ENCODE data around the gene OR6K6. TPM values are rescaled to one million over a fixed set of nuclear protein-coding genes. Genes with fewer than 3 reads are reported as not detected.

OR6K6 gene
- total RNA-seq, 1 donor from 2014 or later: not detected

DNA sequence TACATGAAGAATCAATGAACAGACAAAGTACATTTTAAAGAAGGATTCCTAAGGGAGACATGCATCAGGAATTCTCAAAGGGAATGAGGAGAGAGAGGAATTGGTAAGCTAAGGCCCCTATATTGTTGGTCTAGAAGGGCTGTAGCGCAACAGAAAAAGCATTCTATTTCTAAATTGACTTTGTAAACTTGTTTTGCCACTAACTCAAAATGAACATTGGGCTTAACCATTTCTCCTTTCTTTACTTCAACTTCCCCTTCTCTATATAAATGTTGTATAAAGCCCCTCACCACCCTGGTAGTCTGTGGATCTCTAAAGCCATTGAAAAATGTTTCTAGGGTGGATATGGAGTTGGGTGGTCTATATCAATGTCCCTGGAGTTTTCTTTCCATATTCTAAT lies 46.9 kb downstream of the OR6K6 start:
- DNase-seq: no peak

GRCh38 chr1:158803678-158804077 lies 49.2 kb downstream of the OR6K6 start:
- no peak for DNase-seq

Small RNAs within 50 kb of the gene (small RNA-seq; reads per million reads assigned to genes)
- gene OR2AQ1P (ENCODE audit: low replicate concordance): not detected

Other genes starting within 250 kb of the OR6K6 start
- gene OR6Y1, start 200.3 kb upstream of the OR6K6 start, total RNA-seq: not detected
- not detected for gene OR6P1, start 184.1 kb upstream of the OR6K6 start, total RNA-seq
- gene OR10X1, start 174.8 kb upstream of the OR6K6 start, total RNA-seq: not detected
- gene OR10Z1, start 149.5 kb upstream of the OR6K6 start, total RNA-seq: not detected
- gene SPTA1, start 68.0 kb upstream of the OR6K6 start, total RNA-seq: 7.1 TPM
- not detected for gene OR6K2, start 54.1 kb upstream of the OR6K6 start, total RNA-seq
- not detected for gene OR6K3, start 34.0 kb upstream of the OR6K6 start, total RNA-seq
- not detected for gene OR6N1, start 17.5 kb downstream of the OR6K6 start, total RNA-seq
- gene OR6N2, start 26.5 kb downstream of the OR6K6 start, total RNA-seq: not detected
- gene MNDA, start 76.6 kb downstream of the OR6K6 start, total RNA-seq: 5.9 TPM
- 0.21 TPM for gene PYHIN1, start 176.8 kb downstream of the OR6K6 start, total RNA-seq